ENCODE results near the gene WDR37. TPM values are rescaled to one million over a fixed set of nuclear protein-coding genes. Genes with fewer than 3 reads are reported as not detected.

The WDR37 gene
- total and polyA plus RNA-seq, 9 of the 15 experiments (the other 6 are each of a cell fraction or from before 2014, with no cell fraction given), result 2.3 to 11.6 (median 6.7) TPM

- no TSS peak for BruUV-seq (replicated peaks)
- no peak for ATAC-seq
- Histone ChIP-seq H3K9me3 (replicated peaks; ENCODE audit: control insufficient read depth, insufficient read depth, low read depth, low read length) (no peaks in the 10 kb centered on the region; the same call in none of the 2 replicates), H3K27me3 (ENCODE audit: control insufficient read depth in 2 of 2, insufficient read depth in 2 of 2, low read length in 2 of 2) (no peaks in the 10 kb centered on the region; a peak in 1 of 5 replicates), H3K36me3 (ENCODE audit: control insufficient read depth, insufficient read depth, low read length) (no peaks in the 10 kb centered on the region), H4K20me1 (replicated peaks; ENCODE audit: control insufficient read depth, insufficient read depth, low read length) (no peaks in the 10 kb centered on the region), H2AFZ (ENCODE audit: low read depth, low read length) (no peak overlapping the region), H3K9ac (ENCODE audit: insufficient read depth in 1 of 2, low read depth in 2 of 2, low read length in 2 of 2) (no peak overlapping the region), H3K4me1 (replicated peaks in 1 of 2; ENCODE audit: control insufficient read depth in 2 of 2, insufficient read depth in 2 of 2, low read length in 2 of 2) (no peaks in the 10 kb centered on the region), H3K4me2 (ENCODE audit: insufficient read depth, low read length) (no peak overlapping the region), H3K4me3 (no peak overlapping the region), H3K27ac (ENCODE audit: extremely low read depth, low read depth, low read length) (no peak overlapping the region), H3K9me1 (ENCODE audit: control insufficient read depth, insufficient read depth, low read length) (no peaks in the 10 kb centered on the region), H3K79me2 (ENCODE audit: control insufficient read depth, insufficient read depth, low read length) (no peaks in the 10 kb centered on the region)
- ChIA-PET POLR2A (no interaction called here), CTCF (ENCODE audit: low intra/inter-chr PET ratio) (no interaction called here)
- no peak for TF ChIP-seq KLF16 (IDR thresholded peaks at IDR 0.05)
- intact Hi-C loops (cut with micrococcal nuclease), result no loop called here
- DNase-seq (ENCODE audit: extremely low read depth in 1 of 4, low spot score in 3 of 4), result no peak
- in situ Hi-C loops (cut with MboI), result no loop called here
- 31% methylated on average over 7 of the region's 11 CpGs for WGBS (ENCODE audit: insufficient coverage, low coverage, missing lambda C conversion rate)
- no peak for FAIRE-seq
These were observed 85.5 kb downstream of the WDR37 start for GRCh38 chr10:1141701-1142100.

- Histone ChIP-seq H2AFZ (ENCODE audit: low read depth, low read length) (no peak overlapping the region), H4K20me1 (replicated peaks; ENCODE audit: control insufficient read depth, insufficient read depth, low read length) (no peaks in the 10 kb centered on the region), H3K9me3 (replicated peaks; ENCODE audit: control insufficient read depth, insufficient read depth, low read depth, low read length) (no peaks in the 10 kb centered on the region; the same call in none of the 2 replicates), H3K4me2 (ENCODE audit: insufficient read depth, low read length) (no peak overlapping the region), H3K9ac (ENCODE audit: insufficient read depth in 1 of 2, low read depth in 2 of 2, low read length in 2 of 2) (no peak overlapping the region), H3K4me1 (replicated peaks in 1 of 2; ENCODE audit: control insufficient read depth in 2 of 2, insufficient read depth in 2 of 2, low read length in 2 of 2) (no peaks in the 10 kb centered on the region), H3K9me1 (ENCODE audit: control insufficient read depth, insufficient read depth, low read length) (no peaks in the 10 kb centered on the region), H3K79me2 (ENCODE audit: control insufficient read depth, insufficient read depth, low read length) (no peaks in the 10 kb centered on the region), H3K4me3 (no peak overlapping the region), H3K27me3 (ENCODE audit: control insufficient read depth in 2 of 2, insufficient read depth in 2 of 2, low read length in 2 of 2) (no peaks in the 10 kb centered on the region; a peak in 1 of 5 replicates), H3K36me3 (ENCODE audit: control insufficient read depth, insufficient read depth, low read length) (no peaks in the 10 kb centered on the region), H3K27ac (ENCODE audit: extremely low read depth, low read depth, low read length) (no peak overlapping the region)
- in situ Hi-C loops (cut with MboI), result no loop called here
- no TSS peak for BruUV-seq (replicated peaks)
- POLR2A ChIA-PET, result no interaction called here
- intact Hi-C loops (cut with micrococcal nuclease), result no loop called here
- FAIRE-seq (no peak), DNase-seq (ENCODE audit: extremely low read depth in 1 of 4, low spot score in 3 of 4) (no peak), ATAC-seq (peak; percentile 66; the same call in 2 of the 3 replicates)
- 25% methylated on average over 3 of the region's 3 CpGs for WGBS (ENCODE audit: insufficient coverage, low coverage, missing lambda C conversion rate)
- CTCF ChIA-PET (ENCODE audit: low intra/inter-chr PET ratio), result interaction anchor here (0.6 kb wide), 1 partner anchor 36 kb away, joined by 3 read pairs; no protein-coding TSS in a partner anchor
- TF ChIP-seq KAT2B (IDR thresholded peaks at IDR 0.05; ENCODE audit: low read depth, low read length) (no peak), TFAM (CRISPR knock-in tag; conservative IDR thresholded peaks at IDR 0.05) (no peak), TFAP4 (CRISPR knock-in tag; IDR thresholded peaks at IDR 0.05; ENCODE audit: borderline replicate concordance) (no peak), SMC3 (conservative IDR thresholded peaks at IDR 0.05; ENCODE audit: insufficient read depth, low read depth, low read length) (0 out of 2 replicates have a peak, but pooled peaks have one; percentile 27), ZNF316 (IDR thresholded peaks at IDR 0.05) (peak; percentile 69), C11orf30 (IDR thresholded peaks at IDR 0.05; ENCODE audit: low read depth) (0 out of 2 replicates have a peak, but pooled peaks have one; percentile 28), ZBTB17 (CRISPR knock-in tag; IDR thresholded peaks at IDR 0.05) (no peak), RAD21 (CRISPR knock-in tag; conservative IDR thresholded peaks at IDR 0.05 in 1 of 2, IDR thresholded peaks at IDR 0.05 in 1 of 2) (peak in 1 of 2 experiments; percentile 50; a peak in 2 of 4 replicates), KLF16 (IDR thresholded peaks at IDR 0.05) (no peak), ELK3 (CRISPR knock-in tag; IDR thresholded peaks at IDR 0.05) (no peak), ATF3 (IDR thresholded peaks at IDR 0.05) (no peak), ATF3 (CRISPR knock-in tag; conservative IDR thresholded peaks at IDR 0.05) (no peak), HIVEP1 (CRISPR knock-in tag; IDR thresholded peaks at IDR 0.05) (no peak), HDAC1 (IDR thresholded peaks at IDR 0.05) (no peak)
These were observed 86.4 kb downstream of the WDR37 start for GRCh38 chr10:1142596-1142995.

All from K562 (cell line).